ENCODE results near the gene MEGF9.

DNA sequence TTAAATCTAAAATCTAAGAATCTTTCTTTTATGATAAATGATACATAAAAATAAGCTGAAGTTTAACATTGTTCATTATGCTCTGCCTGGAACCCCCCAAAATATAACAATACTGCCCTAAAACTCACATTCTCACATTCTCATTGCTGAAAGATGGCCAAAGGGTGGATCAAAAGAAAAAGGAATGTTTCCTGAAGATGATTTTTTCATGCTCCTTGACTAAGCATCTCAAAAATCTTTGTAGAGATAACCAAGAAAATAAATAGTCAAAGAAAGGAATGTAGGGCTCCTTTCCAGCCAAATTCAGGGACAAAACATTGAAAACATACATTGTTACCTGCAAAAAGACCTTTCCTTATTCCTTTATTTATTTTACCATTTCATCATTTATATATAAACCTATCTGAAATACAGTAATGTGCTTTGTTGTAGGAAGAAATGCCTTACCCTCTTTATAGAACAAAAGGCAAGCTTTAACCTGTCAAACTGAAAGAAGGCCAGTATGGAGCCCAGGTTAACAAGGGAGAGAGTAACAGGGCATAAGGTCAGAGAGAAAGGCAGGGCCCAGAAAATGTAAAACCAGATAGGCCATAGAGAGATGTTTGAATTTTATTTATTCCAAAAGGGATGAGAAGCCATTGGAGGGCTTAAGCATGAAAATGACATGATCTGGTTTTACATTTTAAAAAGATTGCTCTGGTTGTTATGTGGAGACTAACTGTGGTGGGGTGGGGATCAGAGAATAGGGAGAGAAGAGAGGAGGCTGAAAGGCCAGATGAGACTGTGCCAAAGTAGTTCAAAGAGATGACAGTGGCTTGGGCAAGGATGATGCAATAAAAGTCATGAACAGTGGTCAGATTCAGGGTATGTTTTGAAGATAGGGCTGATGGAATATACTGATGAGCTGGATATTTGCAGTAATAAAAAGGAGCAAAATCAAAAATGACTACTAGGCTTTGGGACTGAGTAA, 97.0 kb downstream of the MEGF9 start:
- TF ChIP-seq CTCF (IDR thresholded peaks at IDR 0.05) (no peak), POLR2A (IDR thresholded peaks at IDR 0.05) (no peak)

All from adrenal gland (tissue), 5 donors.